DMS53 (cell line): ENCODE data around the gene NOL11.
"Not testable (repeated sequence)": the region's sequence is repeated elsewhere in the genome, so short reads cannot be mapped to it uniquely, and the experiment has no call there.

ENCODE experiments used
- DNase-seq: peaks from one replicate; lab custom pipeline; 2025; lab: John Stamatoyannopoulos, UW

Gene NOL11

DNA sequence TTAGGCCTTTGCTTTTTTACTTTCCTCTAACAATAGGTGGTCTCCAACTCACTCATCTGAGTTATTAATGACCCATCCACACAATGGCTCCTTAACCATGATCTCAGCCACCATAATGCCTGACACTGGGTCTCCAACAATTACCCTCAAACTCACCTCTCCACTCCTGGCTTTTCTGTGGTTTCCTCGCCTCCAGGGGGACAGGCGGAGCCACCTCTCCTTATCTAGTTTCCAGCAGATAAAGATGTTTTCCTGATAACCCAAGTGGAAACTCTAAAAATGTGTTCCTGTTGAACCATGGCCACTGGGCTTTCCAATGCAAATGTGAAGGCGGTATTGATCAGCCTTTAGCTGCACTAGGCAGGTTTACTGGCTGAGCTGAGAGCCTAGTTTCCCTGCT, 9.4 kb upstream of the NOL11 start:
- no peak for DNase-seq

DNA sequence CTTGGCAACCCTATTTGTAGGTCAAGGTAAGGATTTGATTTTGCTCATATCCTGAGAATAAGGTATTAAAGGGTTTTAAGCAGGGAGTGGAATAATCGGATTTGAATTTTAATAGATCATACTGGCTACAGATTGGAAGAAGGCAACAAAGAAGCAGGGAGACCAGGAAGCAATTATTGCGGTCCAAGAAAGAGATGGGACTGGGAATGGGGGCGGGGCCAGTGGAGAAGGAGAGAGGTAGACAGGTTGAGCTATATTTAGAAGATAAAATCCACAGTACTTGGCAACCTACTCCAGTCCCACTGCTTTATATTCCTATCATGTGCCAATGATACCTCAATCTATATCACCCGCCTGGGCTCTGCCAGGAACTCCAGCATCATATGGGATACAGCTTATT, 5.8 kb upstream of the NOL11 start:
- DNase-seq, result no peak

DNA sequence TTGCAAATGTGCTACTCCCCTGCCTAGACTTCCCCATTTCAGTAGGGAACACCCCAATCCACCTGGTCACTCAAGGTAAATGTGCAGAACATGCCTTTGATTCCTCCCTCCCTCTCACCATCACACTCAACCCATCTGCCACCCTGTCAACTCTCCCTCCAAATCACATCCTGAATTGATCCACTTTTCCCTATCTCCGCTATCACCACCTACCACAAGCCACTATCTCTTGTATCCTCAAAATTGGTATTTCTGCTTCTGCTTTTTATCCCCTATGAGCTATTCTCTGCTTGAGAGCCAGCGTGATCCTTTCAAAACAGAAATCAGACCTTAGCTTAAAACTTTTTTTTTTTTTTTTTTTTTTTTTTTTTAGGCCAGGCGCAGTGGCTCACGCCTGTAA, 5.4 kb upstream of the NOL11 start:
- DNase-seq, result no peak

DNA sequence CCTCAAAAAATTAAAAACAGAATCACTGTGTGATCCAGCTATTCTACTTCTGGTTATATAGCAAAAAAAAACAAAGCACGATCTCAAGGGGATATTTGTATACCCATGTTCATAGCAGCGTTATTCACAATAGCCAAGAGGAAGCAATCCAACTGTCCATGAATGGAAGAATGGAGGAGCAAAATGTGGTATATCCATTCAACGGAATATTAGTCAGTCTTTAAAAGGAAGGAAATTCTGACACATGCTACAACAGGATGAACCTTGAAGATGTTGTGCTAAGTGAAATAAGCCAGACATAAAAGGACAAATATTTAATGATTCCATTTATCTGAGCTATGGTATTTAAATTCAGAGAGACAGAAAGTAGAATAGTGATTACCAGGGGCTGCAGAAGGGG, 4.6 kb upstream of the NOL11 start:
- no peak for DNase-seq

DNA sequence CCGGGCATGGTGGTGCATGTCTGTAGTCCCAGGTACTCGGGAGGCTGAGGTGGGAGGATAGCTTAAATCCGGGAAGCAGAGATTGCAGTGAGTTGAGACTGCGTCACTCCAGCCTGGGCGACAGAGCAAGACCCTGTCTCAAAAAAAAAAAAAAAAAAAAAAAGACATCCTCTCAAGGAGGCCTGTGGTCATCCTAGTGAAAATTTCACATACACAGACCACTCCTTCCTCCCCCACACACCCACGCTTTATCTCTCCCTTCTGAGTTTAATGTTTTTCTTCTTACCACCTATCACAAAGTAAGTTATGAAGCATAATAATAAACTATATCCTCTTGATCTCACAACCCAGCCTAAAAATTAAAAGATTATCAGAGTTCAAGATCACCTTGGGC, 1.3 kb upstream of the NOL11 start:
- no peak for DNase-seq

DNA sequence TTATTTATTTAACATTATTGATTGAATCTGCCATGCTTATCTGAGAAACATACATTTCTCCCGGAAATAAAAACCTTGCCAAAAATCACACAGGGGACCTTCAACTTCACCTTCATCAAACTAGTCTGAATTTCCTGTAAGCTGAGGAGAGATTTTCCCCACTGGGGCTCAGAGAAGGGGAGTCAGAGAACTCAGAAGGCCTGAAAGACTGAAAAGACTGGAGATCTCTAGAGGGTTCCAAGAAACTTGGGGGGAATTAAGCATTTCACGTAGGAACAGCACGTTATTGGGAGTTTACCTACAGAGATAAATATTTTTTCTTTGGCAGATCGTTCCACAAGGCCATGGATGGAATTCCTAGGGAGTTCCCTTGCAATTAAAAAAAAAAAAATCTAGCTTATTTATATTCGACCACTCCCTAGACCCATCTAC, 528 bp upstream of the NOL11 start:
- DNase-seq, result peak; percentile 56

DNA sequence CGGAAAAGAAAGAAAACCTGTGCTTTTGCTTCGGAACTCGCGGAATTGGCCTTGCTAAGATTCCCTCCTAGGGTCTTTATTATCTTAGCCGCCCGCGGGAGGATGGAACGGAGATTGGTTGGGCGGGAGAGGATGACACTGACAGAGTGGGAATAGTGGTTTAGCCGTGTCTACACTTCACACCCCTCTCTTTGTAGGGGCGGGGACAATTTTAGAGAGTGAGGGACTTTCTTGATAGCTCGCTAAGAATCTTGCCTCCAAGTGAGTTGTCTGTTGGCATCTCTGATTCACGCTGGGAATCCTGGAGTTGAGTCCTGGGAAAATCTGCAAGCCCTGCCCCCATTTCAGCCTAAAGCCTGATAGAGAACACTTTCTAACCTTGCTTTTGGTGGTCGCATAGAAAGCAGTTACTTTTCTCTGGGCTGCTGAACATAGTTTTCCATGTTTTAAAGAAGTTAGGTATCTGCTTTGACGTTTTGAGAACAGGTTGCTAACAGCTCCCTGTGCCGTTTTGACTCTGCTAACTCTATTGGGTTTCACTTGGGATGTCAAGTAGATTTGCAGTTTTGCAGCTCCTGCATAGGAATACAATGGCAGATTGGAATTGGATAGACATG, 697 bp downstream of the NOL11 start:
- DNase-seq, result peak; percentile 63

DNA sequence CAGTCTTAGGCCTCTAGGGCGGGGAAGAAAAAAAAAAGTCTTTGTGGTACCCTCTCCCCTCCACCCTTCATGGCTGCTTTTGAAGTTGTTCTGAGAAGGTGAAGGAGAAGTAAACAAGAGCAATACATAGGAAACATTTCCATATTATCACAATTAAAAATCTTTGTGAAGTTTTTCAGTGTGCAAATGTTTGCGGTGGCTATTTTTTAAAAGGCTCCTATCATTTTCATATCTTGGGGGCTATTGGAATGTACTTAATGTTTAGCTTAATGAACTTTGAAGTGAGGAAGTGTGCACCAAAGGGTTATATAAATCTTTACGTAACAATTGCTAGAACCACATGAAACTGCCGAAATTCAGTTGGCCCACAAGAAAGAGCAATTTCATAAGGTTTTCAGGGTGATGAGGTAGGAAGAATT, 7.6 kb downstream of the NOL11 start:
- no peak for DNase-seq

DNA sequence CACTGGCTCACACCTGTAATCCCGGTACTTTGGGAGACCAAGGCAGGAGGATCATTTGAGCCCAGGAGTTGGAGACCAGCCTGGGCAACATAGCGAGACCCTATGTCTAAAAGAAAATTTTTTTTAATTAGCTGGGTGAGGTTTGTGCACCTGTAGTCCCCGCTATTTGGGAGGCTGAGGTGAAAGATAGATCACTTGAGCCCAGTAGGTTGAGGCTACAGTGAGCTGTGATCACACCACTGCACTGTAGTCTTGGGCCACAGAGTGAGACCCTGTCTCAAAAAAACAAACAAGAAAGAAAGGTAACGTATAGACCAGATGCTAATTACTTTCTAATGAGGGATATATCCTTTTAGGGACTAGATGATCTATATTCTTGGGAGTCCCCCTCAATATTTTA, 8.1 kb downstream of the NOL11 start:
- DNase-seq, result no peak

DNA sequence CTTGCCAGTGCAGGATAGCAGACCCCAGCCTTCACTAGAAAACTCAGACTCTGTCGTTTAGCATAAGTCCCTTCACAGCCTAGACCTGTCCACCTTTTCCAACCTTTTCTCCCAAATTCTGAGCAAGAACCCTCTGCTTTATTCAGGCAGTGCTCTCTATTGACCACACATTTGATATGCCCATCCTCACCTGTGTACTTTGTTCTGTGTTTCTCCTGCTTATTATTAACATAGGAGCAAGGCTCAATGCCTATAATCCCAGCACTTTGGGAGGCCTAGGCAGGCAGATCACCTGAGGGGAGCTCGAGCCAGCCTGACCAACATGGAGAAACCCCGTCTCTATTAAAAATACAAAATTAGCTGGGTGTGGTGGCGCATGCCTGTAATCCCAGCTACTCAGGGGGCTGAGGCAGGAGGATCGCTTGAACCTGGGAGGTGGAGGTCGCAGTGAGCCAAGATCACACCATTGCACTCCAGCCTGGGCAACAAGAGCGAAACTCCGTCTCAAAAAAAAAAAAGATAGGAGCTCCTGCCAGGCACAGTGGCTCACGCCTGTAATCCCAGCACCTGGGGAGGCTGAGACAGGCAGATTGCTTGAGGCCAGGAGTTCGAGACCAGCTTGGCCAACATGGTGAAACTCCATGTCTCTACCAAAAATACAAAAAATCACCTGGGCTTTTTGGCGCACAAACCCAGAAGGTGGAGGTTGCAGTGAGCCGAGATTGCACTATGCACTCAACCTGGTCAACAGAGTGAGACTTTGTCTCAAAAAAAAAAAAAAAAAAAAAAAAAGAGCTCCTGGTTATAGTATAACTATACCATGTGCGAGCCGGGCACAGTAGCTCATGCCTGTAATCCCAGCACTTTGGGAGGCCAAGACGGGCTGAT, 9.7 kb downstream of the NOL11 start:
- DNase-seq, result not testable (repeated sequence)

DNA sequence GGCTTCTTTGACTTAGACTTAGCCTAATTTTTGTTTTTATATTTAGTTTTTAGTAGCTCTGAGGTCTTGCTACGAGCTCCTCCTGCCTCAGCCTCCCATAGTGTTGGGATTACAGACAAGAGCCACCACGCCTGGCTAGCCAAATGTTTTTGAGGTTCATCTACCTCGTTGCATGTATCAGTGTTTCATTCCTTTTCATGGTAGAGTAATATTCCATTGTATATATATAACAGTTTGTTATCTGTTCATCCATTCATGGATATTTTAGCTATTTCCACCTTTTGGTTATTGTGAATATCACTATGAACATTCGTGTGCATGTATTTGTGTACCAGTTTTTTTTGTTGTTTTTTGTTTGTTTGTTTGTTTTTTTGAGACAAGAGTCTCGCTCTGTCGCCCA, 12.2 kb downstream of the NOL11 start:
- no peak for DNase-seq

DNA sequence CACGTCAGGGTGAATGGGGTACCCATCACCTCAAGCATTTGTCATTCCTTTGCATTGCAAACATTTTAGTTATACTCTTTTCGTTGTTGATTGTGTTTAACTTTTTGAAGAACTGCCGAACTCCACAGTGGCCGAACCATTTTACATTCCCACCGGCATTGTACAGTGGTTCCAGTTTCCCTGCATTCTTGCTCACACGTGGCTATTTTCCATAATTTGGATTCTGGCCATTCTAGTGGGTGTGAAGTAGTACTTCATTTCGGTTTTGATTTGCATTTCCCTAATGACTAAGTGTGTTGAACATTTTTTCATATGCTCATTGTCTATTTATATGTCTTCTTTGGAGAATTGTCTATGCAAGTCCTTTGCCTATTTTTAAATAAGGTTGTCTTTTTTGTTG, 13.0 kb downstream of the NOL11 start:
- DNase-seq, result no peak

DNA sequence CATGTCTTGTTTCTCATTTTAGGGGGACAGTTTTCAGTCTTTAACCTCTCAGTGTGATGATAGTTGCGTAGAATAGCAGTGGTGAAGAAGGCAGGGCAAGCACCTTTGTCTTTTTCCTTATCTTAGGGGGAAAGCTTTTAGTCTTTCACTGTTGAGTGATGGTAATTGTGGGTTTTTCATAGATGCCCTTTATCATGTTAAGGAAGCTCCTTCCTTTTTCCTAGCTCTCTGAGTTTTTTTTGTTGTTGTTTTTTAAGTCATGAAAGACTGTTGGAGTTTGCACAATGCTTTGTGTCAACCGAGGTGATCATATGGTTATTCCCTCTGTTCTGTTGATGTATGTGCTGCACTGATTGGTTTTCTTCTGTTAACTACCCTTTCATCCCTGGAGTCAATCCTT, 15.7 kb downstream of the NOL11 start:
- no peak for DNase-seq

DNA sequence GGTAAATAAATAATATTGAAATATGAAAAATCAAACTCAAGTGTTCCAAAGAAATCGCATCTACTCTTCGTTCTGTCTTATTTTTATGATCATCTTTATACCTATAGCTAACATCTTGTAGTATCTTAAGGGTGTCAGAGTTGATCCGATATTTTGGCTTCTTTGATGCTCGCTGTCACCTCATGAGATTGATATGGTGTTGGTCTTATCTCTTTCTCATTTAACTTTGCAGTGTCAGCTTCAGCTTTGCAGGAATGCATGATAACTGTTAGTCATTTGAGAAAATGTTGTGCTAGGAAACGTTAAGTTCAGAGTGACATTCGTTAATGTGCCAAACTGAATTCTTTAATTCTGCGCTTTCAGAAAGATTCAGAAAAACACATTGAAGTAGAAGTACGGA, 19.4 kb downstream of the NOL11 start:
- DNase-seq, result no peak

DNA sequence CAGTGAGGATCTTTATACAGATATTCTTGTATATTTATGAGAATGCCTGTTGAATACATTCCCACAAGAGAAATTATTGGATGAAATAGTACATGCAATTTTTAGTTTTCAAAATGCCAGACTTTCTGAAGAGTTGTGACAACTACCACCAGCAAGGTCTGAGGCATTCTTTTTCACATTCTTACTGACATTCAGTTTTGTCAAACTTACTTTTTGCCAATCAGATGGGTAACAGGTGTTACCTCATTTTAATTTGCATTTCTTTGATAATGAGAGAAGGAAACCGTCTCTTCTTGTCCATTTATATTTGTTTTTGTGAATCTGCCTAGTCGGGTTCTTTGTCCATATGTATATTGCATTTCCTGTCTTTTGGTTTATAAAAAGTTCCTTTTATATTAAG, 24.3 kb downstream of the NOL11 start:
- DNase-seq, result no peak

DNA sequence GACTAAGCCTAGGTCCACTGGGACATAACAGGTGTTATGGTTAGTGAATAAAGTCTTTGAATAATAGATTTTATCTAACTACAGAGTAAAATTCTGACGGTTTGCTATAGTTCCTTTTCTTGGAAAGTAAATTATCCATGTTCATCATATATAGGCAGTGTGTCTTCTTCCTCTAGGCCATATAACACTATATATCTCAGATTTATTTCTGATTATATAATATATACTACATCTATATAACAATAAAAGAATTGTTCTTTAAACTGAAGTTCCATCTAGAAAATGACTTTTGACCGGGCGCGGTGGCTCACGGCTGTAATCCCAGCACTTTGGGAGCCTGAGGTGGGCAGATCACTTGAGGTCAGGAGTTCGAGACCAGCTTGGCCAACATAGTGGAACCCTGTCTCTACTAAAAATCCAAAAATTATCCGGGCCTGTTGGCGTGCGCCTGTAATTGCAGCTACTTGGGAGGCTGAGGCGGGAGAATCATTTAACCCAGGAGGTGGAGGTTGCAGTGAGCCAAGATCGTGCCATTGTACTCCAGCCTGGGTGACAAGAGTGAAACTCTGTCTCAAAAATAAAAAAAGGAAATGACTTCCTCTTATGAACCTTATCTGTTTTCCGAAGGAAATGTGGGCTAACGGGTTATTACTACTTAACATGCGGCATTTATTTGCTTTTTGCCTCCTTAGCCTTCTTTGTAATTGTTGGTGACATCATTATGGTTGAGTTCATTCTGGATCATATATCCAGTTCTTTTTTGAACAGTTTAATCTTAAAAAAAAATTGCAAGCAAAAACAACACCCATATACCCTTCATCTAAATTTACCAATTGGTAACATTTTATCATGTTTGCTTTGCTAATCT, 29.2 kb downstream of the NOL11 start:
- peak; percentile 59 for DNase-seq

DNA sequence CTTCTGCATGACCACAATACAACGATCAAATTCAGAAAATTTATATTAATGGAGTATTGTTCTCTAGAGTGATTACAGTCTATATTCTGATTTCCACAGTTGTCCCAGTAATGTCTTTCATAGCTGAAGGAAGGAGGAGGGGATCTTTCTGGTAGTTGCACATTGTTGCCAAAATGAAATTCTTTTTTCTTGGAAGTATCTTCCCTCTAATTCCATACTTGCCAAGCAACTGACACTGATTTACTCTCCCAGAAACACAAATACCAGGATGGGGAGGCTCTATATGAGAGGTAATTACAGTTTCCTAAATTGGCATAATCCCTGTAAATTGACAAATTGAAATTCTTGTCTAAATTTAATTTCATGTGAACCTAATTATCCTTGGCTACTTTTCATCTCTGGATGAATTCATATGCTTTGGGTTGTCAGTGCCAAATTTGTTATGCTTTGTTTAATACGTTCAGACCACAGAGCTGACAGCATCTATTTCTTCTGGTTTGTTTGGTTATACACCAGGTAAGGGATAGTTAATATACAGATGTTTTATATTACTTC, 30.0 kb downstream of the NOL11 start:
- no peak for DNase-seq

DNA sequence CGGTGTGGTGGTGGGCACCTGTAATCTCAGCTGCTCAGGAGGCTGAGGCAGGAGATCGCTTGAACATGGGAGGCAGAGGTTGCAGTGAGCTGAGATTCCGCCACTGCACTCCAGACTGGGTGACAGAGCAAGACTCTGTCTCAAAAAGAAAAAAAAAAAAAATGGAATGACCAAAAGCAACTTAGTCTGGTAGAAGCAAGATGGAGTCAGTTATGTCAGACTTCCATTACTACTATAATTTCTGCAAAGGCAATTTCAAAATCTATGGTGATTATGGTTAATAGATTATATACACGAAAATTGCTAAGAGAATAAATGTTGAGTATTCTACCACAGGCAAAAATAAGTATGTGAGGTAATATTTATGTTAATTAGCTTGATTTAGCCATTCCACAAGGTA, 32.3 kb downstream of the NOL11 start:
- DNase-seq, result no peak

DNA sequence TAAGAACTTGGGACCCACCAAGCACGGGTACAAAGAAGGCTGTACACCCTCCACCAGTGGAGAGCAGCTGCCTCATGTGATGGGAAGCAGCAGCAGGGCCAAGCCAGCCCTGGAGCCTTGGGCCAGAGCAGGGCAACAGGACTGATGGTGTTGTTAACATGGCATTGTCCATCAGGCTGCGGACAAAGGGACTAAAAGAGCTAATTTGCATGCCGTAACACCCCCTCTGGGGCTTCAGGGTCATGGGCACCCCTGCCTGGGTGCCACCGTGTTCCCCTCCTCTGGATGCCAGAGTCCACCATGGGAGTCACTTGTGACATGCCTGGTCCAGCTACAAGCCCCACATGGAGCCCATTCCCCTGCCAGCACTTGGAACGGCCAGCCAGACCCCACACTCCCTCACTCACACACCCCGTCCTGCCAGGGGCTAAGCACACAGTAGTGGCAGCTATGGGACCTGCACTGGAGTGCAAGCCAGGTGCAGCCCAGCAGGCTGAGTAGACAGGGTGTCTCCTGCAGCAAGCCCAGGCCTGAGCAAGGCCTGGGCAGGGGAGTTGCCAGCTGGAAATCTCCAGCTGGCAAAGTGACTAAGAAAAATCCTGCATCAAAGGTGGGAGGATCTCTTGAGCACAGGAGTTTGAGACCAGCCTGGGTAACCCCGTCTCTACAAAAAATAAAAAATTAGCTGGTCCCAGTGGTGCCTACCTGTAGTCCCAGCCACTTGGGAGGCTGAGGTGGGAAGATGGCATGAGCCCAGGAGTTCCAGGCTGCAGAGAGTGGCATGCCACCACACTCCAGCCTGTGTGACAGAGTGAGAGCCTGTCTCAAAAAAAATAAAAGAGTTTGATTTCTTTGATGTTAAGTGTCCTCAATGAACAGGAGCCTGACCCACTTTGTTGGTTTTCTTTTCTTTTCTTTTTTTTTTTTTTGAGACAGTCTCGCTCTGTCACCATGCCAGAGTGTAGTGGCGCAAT, 33.7 kb downstream of the NOL11 start:
- DNase-seq, result peak; percentile 13

DNA sequence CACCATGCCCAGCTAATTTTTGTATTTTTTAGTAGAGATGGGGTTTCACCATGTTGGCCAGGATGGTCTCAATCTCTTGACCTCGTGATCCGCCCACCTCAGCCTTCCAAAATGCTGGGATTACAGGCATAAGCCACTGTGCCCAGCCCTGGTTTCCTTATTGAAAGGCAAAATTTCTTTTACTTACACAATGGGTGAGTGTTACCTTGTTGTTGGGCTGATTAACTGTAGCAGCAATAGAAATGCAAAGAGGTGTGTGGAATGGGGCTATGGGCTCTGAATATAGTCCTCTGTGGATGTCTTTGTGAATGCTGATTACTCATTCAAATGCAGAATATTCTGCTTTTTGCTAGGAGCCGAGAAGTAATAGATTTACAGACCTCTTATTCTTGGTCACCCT, 34.4 kb downstream of the NOL11 start:
- not testable (repeated sequence) for DNase-seq

DNA sequence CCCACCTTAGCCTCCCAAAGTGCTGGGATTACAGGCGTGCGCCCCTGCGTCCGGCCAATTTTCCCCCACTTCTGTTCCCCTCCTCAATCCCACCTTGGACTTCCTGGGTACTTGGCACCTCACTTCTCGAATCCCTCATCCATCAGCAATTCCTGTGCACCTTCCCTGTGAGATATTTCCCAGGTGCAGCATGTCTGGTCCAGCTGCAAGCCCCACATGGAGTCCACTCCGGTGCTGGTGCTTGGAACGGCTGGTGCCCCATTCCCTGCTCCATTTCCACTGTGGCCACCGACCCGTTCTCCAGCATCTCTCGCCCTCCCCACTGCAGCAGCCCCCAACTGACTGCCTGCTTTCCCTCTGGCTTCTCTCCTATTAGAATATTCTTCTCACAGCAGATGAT, 35.3 kb downstream of the NOL11 start:
- DNase-seq, result no peak
